PC-9 (cell line): ENCODE results near the gene IL3.

Source experiments
- CTCF ChIP-seq: fragments of 200-600 bp; sonication (generic); conservative IDR thresholded peaks from 2 replicates; pipeline ENCODE4 v1.6.1; 2017; ENCODE audit warnings: mixed run types, antibody characterized with exemption, mild to moderate bottlenecking, moderate library complexity
- EZH2 ChIP-seq: fragments of 200-600 bp; sonication (generic); IDR thresholded peaks from 2 replicates; pipeline ENCODE4 v1.8.0; 2017; ENCODE audit warnings: antibody characterized with exemption, low read depth

GRCh38 chr5:132085686-132086085 lies 25.2 kb downstream of the IL3 start:
- TF ChIP-seq CTCF (no peak), EZH2 (no peak)
